Esophagus muscularis mucosa (tissue), 4 donors: Measurements from ENCODE around the gene LRGUK. TPM values are rescaled to one million over a fixed set of nuclear protein-coding genes. Genes with fewer than 3 reads are reported as not detected.

Source experiments
- DNase-seq: peaks from one replicate; pipeline ENCODE4 v3.0.0-alpha.2; 2017; ENCODE audit errors: extremely low spot score
- H3K27ac ChIP-seq, 4 donors: fragments of 200-600 bp; sonication (generic); replicated peaks in 1 of 4; 1 replicate in 3 of 4; 2 replicates in 1 of 4; pipeline ENCODE4 v1.5.1; 2016 to 2019; ENCODE audit warnings: mild to moderate bottlenecking in 1 of 4
- H3K27me3 ChIP-seq, 4 donors: fragments of 200-600 bp; sonication (generic); one replicate each; pipeline versions ENCODE4 v1.5.1 to v1.6.0; 2016 to 2019
- H3K36me3 ChIP-seq, 4 donors: fragments of 200-600 bp; sonication (generic); one replicate each; pipeline ENCODE4 v1.5.1; 2016 to 2019
- H3K4me1 ChIP-seq, 4 donors: fragments of 200-600 bp; sonication (generic); one replicate each; pipeline ENCODE4 v1.5.1; 2016 to 2019
- H3K4me3 ChIP-seq, 4 donors: fragments of 200-600 bp; sonication (generic); 1 replicate in 2 of 4; 2 replicates in 2 of 4; pipeline ENCODE4 v1.5.1; 2016 to 2019; ENCODE audit warnings: mild to moderate bottlenecking in 4 of 4, moderate library complexity in 1 of 4
- H3K9me3 ChIP-seq, 4 donors: fragments of 200-600 bp; sonication (generic); 1 replicate in 3 of 4; 2 replicates in 1 of 4; pipeline ENCODE4 v1.5.1; 2016 to 2019
- POLR2AphosphoS5 ChIP-seq, 2 donors: sonication (generic); formaldehyde crosslinking; IDR thresholded peaks; one replicate each; pipeline ENCODE4 v1.6.1; 2017; ENCODE audit warnings: antibody characterized with exemption in 2 of 2
- WGBS: methylation state at CpG from one replicate; pipeline ENCODE4 v1.1.5; 2018; 5-methylcytosine and 5-hydroxymethylcytosine counted together
- intact Hi-C: fragments of 100-400 bp; cut with DNase I; formaldehyde crosslinking; loops from one replicate; pipeline ENCODE4 v1.15.1; 2023
- total RNA-seq, 4 donors: library from RNA; depleted of rRNA; stranded (reverse); fragments of >200 nt; gene quantifications; one replicate each; pipeline versions ENCODE4 v1.1.0 to v1.2.1, GENCODE V29; 2016

The LRGUK gene
- total RNA-seq, 4 donors from 2014 or later = 0.13 to 0.83 (median 0.31) TPM

GRCh38 chr7:134313543-134313942, 186.4 kb downstream of the LRGUK start:
- Histone ChIP-seq H3K9me3 (no peaks in the 10 kb centered on the region), H3K27me3 (no peaks in the 10 kb centered on the region), H3K4me3 (no peak overlapping the region), H3K27ac (no peak overlapping the region), H3K36me3 (peaks cover 0 to 4% (median 2%) of the 10 kb centered on the region in 4 donors), H3K4me1 (peaks cover 5 to 26% (median 13%) of the 10 kb centered on the region in 4 donors)
- intact Hi-C loops = no loop called here
- no peak for TF ChIP-seq POLR2AphosphoS5 (IDR thresholded peaks at IDR 0.05)
- no peak for DNase-seq
- WGBS = 91% methylated on average over 1 of the region's 1 CpG

Other genes with a start within 250 kb of the LRGUK start
- gene SLC35B4, start 189.6 kb downstream of the LRGUK start, total RNA-seq = 1 to 10 TPM; 6.6 to 8.6 (median 7.9) TPM